WTC11 (cell line): ENCODE results near the gene SGIP1.

Experiments
- NFE2L1 ChIP-seq: sonication (generic); formaldehyde crosslinking; IDR thresholded peaks from 2 replicates; pipeline ENCODE4 v1.8.1; 2023; ENCODE audit warnings: missing genetic modification reagents
- NFYB ChIP-seq: sonication (generic); formaldehyde crosslinking; conservative IDR thresholded peaks from 2 replicates; pipeline ENCODE4 v1.8.0; 2022; ENCODE audit warnings: low read depth, missing genetic modification reagents
- ZNF263 ChIP-seq: sonication (generic); formaldehyde crosslinking; IDR thresholded peaks from 2 replicates; pipeline ENCODE4 v1.8.1; 2022; ENCODE audit warnings: low read depth, mild to moderate bottlenecking, moderate library complexity, missing genetic modification reagents
- TF ChIP-seq, protein P1 (sequence below): fragments of 200-600 bp; IDR thresholded peaks from 2 replicates; pipeline ENCODE4 v1.8.0; 2022; ENCODE audit warnings: antibody characterized with exemption
- TF ChIP-seq, protein P2 (sequence below): sonication (generic); formaldehyde crosslinking; IDR thresholded peaks from 2 replicates; pipeline ENCODE4 v1.8.1; 2022; ENCODE audit warnings: mild to moderate bottlenecking, moderate library complexity, missing genetic modification reagents
- TF ChIP-seq, protein P3 (sequence below): sonication (generic); formaldehyde crosslinking; IDR thresholded peaks from 2 replicates; pipeline ENCODE4 v1.8.1; 2023; ENCODE audit warnings: mild to moderate bottlenecking, missing genetic modification reagents, moderate library complexity
- TF ChIP-seq, protein P4 (sequence below): sonication (generic); formaldehyde crosslinking; IDR thresholded peaks from 2 replicates; pipeline ENCODE4 v1.8.1; 2022; ENCODE audit warnings: low read depth, mild to moderate bottlenecking, moderate library complexity, missing genetic modification reagents, borderline replicate concordance
- TF ChIP-seq, protein P5 (sequence below): sonication (generic); formaldehyde crosslinking; IDR thresholded peaks from 2 replicates; pipeline ENCODE4 v1.8.0; 2022; ENCODE audit warnings: mild to moderate bottlenecking, missing genetic modification reagents

DNA sequence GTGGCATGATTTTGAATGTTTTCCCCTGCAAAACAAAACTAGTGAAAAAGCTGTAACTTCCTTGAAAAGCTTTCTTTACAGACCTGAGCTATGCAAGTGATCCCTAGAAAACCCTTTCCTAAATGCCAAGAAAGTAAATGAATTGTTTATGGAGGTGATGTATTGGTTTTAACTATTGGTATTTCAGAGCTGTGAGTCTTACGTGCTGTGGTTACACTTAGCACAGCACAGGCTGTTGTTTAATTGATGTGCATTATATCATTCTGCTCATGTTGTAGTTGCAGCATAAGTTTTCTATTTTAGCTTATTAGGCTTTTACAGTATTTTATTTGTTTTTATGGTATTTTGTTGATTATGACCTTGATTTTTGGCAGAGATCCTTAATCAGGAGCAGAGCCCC lies 144.2 kb downstream of the SGIP1 start:
- TF ChIP-seq, protein P1, sequence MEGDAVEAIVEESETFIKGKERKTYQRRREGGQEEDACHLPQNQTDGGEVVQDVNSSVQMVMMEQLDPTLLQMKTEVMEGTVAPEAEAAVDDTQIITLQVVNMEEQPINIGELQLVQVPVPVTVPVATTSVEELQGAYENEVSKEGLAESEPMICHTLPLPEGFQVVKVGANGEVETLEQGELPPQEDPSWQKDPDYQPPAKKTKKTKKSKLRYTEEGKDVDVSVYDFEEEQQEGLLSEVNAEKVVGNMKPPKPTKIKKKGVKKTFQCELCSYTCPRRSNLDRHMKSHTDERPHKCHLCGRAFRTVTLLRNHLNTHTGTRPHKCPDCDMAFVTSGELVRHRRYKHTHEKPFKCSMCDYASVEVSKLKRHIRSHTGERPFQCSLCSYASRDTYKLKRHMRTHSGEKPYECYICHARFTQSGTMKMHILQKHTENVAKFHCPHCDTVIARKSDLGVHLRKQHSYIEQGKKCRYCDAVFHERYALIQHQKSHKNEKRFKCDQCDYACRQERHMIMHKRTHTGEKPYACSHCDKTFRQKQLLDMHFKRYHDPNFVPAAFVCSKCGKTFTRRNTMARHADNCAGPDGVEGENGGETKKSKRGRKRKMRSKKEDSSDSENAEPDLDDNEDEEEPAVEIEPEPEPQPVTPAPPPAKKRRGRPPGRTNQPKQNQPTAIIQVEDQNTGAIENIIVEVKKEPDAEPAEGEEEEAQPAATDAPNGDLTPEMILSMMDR: no peak
- TF ChIP-seq, protein P2, sequence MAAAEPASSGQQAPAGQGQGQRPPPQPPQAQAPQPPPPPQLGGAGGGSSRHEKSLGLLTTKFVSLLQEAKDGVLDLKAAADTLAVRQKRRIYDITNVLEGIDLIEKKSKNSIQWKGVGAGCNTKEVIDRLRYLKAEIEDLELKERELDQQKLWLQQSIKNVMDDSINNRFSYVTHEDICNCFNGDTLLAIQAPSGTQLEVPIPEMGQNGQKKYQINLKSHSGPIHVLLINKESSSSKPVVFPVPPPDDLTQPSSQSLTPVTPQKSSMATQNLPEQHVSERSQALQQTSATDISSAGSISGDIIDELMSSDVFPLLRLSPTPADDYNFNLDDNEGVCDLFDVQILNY (CRISPR knock-in tag): no peak
- TF ChIP-seq, protein P3, sequence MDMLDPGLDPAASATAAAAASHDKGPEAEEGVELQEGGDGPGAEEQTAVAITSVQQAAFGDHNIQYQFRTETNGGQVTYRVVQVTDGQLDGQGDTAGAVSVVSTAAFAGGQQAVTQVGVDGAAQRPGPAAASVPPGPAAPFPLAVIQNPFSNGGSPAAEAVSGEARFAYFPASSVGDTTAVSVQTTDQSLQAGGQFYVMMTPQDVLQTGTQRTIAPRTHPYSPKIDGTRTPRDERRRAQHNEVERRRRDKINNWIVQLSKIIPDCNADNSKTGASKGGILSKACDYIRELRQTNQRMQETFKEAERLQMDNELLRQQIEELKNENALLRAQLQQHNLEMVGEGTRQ (CRISPR knock-in tag): no peak
- TF ChIP-seq NFYB (no peak), NFE2L1 (no peak), ZNF263 (CRISPR knock-in tag) (no peak)
- TF ChIP-seq, protein P4, sequence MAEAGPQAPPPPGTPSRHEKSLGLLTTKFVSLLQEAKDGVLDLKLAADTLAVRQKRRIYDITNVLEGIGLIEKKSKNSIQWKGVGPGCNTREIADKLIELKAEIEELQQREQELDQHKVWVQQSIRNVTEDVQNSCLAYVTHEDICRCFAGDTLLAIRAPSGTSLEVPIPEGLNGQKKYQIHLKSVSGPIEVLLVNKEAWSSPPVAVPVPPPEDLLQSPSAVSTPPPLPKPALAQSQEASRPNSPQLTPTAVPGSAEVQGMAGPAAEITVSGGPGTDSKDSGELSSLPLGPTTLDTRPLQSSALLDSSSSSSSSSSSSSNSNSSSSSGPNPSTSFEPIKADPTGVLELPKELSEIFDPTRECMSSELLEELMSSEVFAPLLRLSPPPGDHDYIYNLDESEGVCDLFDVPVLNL (CRISPR knock-in tag): no peak
- TF ChIP-seq, protein P5, sequence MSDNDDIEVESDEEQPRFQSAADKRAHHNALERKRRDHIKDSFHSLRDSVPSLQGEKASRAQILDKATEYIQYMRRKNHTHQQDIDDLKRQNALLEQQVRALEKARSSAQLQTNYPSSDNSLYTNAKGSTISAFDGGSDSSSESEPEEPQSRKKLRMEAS (CRISPR knock-in tag): no peak
